Measurements from ENCODE around the gene BORCS6. TPM values are rescaled to one million over a fixed set of nuclear protein-coding genes. Genes with fewer than 3 reads are reported as not detected.
"Not testable (repeated sequence)": the region's sequence is repeated elsewhere in the genome, so short reads cannot be mapped to it uniquely, and the experiment has no call there.

Gene BORCS6
- total RNA-seq, 2 donors from 2014 or later = 5.4 to 7.2 TPM

DNA sequence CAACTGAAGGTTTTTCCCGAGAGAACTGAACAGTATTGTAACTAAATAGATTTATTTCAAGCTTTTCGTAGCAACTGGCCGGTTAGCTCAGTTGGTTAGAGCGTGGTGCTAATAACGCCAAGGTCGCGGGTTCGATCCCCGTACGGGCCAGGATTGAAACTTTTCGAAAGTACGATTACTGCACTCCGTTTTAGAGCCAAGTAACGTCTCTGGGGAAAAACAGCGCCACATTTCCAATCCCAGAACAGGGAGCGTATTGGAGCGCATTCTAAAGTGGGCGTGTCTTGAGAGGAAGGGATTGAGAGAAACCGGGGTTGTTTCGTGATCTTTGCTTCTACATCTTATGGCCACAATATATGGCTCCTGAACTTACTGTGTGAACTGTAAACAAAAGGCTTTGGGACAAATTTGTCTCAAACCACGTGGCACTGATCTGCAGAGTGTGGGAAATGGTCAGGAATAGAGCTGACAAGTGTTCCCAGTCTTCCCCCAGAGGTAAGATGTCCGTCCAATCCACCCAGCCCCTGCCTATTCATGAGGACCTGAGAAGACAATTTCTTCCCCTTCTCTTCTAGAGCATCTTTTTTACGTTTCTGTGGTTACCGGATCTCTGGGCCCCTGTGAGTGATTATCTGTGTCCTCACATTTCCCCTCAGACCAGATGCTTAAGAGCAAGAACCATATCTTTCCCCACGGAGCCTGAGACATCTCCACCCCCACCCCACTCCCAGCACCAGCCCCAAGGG lies 2.3 kb downstream of the BORCS6 start:
- no peaks in the 10 kb centered on the region for H3K9me3 Mint-ChIP-seq
- H3K36me3 Mint-ChIP-seq = peaks cover 0 to 5% of the 10 kb centered on the region in 2 donors
- DNase-seq (ENCODE audit: low spot score in 2 of 2) (peak; percentile 92 to 93), ATAC-seq (peak; percentile 31 to 51)
- no peak overlapping the region for H3K27ac Mint-ChIP-seq

DNA sequence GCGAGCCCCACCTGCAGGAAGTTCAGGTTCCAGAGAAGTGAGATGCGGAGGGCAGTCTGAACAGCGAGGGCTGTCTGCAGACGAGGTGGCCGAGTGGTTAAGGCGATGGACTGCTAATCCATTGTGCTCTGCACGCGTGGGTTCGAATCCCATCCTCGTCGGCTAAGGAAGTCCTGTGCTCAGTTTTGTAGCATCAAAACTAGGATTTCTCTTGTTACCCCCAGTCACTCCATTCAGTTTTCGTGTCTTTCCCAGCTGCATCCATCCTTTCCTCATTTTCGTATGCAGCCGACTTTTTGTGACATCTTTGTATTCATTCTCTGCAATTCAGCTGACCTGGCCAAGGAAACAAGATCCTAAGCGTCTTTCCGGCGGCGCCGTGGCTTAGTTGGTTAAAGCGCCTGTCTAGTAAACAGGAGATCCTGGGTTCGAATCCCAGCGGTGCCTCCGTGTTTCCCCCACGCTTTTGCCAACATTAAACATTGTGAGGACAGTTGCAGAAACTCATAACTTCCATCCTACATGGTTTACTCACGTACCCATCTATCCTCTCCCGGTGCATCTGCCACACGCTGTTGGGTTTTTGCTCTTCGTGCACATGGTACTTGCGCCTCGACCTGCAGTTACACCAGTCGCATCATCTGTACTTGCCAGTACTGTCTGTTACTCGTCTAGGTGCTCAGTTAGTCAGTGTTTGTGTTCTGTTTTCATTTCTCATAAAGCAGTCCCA lies 3.0 kb downstream of the BORCS6 start:
- DNase-seq (ENCODE audit: low spot score in 2 of 2) (peak; percentile 95 to 97), ATAC-seq (peak; percentile 56 to 59)
- peaks cover 0 to 5% of the 10 kb centered on the region in 2 donors for H3K36me3 Mint-ChIP-seq
- H3K27ac Mint-ChIP-seq = no peak overlapping the region
- H3K9me3 Mint-ChIP-seq = no peaks in the 10 kb centered on the region

DNA sequence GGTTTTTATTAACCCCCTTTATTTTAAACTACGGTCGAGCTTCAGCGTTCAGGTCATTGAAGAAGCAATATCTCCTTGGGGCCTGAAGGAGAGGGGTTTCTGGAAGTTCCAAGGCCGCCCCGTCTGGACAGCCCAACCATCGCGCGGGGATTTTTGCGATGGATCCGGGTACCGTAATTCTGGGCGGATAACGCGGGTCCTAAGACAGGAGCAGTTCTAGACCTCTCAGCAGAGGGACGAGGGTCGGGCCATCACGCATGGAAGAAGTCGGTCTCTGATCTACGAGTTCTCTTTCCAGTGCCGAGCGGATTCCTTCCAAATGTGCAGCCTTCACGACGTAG lies 3.6 kb downstream of the BORCS6 start:
- ATAC-seq = no peak
- Mint-ChIP-seq H3K27ac (no peak overlapping the region), H3K36me3 (peaks cover 0 to 5% of the 10 kb centered on the region in 2 donors), H3K9me3 (no peaks in the 10 kb centered on the region)
- DNase-seq (ENCODE audit: low spot score in 2 of 2) = no peak

DNA sequence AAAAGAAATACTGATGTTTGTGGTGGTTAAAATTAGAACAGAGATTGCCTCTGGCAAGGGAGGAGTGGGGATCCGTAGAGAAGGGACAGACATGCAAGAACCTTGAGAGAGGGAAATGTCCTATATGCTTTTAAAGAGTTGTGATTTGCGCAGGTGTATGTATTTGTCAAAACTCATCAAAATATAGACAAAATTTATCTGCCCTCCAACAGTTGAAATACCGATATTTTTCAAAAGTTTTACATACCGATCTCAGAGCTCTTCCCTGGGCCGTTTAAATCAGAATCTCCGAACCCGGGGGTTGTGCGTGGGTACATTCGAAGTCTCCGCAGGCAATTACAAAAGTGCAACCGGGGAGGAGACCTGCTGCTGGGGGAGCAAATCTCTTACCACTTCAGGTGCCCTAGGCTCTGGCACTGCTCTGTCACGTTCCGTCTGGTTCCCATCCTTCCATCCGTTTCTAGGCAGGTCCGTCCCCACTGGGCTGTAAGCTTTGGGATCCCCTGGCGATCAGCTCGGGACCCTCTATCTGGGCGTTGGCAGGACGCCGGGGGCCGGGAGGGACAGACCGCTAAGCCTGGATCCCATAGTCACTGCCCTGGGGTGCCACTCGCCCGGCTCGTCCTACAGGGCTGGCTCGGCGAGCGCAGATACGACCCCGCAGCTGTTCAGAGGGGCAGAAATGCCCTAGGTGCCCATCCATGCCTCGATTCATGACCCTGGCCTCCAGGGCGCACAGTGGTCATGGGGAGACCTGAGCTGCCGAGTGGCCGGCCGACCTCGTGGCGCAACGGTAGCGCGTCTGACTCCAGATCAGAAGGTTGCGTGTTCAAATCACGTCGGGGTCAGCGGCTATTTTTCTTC lies 4.2 kb downstream of the BORCS6 start:
- Mint-ChIP-seq H3K27ac (no peak overlapping the region), H3K36me3 (peaks cover 0 to 5% of the 10 kb centered on the region in 2 donors), H3K9me3 (no peaks in the 10 kb centered on the region)
- ATAC-seq (peak; percentile 13 to 24), DNase-seq (ENCODE audit: low spot score in 2 of 2) (peak; percentile 93 to 98)

DNA sequence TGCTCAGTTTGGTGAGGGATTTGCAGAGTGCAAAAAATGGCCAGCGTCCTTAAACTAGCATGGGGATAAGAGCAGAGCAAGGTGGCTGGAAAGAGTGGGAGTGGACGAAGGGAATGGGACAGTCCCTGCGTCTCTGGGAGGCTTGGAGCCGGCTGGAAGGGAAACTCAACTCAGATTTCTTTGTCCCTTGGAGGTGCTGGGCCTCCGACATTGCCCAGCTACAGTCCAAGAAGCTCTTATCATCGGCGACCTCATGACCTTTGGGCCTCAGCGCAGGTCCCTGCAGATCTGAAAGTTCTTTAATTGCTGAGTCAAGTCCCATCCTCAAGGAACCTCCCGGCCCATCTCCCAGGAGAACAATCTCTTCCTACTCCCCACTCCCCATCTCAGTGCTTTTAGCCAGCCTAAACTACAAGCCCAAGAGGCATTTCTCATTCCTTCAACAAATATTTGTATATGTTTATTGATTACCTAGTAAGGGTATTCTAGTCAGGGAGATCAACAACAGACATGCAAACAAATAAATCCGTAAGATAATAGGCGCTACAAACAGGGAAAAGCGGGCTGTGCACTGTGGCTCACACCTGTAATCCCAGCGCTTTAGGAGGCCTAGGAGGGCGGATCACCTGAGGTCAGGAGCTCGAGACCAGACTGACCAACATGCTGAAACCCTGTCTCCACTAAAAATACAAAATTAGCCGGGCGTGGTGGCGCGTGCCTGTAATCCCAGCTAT lies 12.8 kb downstream of the BORCS6 start:
- no peak for ATAC-seq
- Mint-ChIP-seq H3K27ac (peak overlapping the region; percentile 81 to 100), H3K36me3 (peaks cover 0 to 11% of the 10 kb centered on the region in 2 donors), H3K9me3 (no peaks in the 10 kb centered on the region)
- no peak for DNase-seq (ENCODE audit: low spot score in 2 of 2)

DNA sequence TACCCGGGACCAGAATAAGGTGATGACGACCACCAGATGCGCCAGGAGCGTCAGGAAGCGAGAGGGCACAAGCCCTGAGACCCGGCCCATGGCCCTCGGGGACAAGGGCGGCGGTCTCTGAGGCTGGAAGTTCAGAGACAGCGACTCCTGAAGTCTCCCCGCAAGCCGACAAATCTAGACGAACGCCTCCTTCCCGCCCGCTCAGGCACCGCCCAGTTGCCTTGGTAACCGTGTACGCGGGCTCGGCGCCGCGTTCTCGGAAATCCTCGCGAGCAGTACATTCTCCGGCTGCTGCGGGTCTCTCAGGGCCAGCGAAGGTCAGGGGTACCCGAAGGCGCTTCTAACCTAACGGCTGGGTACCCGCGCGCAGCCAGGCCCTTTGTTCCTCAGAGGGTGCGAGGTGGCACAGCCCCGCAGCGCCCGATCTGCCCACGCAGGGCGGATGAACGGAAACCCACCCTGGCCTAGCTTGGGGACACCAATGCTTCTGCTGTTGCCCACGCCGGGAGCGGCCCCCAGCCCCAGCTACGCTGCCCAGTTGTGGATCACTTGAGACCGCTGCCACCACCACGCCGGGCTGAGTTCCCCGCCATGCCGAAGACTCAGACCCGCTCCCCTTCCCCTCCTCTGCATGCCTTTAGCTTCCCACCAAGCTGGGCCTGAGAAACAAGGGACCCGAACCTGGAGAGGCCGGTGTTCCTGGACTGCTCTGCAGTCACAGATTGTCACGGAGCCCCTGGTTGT lies 13.6 kb downstream of the BORCS6 start, which contains the start of gene TMEM107:
Gene TMEM107 (minus strand): TSS at position 184 of the 744 bp plus-strand sequence. CDS start 94 bp downstream, at position 90.
- Mint-ChIP-seq H3K36me3 (peaks cover 0 to 11% of the 10 kb centered on the region in 2 donors), H3K9me3 (no peaks in the 10 kb centered on the region), H3K27ac (peak within 1 kb of the TSS; percentile 96 to 100)
- DNase-seq (ENCODE audit: low spot score in 2 of 2) = peak; percentile 87 to 88
- peak; percentile 47 to 74 for ATAC-seq

DNA sequence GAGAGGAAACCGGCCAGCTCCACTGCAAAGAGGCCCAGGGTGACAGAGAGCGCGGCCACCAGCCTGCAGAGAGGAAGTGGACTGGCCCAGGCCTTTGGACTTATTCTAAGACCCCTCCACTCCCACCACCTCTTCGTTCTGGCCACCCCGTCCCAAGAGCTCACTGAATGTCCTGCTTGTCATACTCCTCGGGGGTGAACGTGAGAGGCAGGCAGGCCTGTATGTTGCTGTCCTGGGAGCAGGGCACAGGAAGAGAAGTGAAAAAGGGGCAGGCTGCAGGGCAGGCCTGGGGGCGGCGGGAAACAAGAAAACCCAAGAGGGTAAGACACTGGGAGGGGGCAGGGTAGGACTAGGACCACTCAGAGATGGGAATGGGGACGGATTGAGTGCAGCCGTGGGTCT lies 14.2 kb downstream of the BORCS6 start:
- no peaks in the 10 kb centered on the region for H3K9me3 Mint-ChIP-seq
- H3K27ac Mint-ChIP-seq = peak overlapping the region; percentile 96 to 100
- peaks cover 0 to 11% of the 10 kb centered on the region in 2 donors for H3K36me3 Mint-ChIP-seq
- peak in 1 of 2 donors; percentile 6 for ATAC-seq
- no peak for DNase-seq (ENCODE audit: low spot score in 2 of 2)

DNA sequence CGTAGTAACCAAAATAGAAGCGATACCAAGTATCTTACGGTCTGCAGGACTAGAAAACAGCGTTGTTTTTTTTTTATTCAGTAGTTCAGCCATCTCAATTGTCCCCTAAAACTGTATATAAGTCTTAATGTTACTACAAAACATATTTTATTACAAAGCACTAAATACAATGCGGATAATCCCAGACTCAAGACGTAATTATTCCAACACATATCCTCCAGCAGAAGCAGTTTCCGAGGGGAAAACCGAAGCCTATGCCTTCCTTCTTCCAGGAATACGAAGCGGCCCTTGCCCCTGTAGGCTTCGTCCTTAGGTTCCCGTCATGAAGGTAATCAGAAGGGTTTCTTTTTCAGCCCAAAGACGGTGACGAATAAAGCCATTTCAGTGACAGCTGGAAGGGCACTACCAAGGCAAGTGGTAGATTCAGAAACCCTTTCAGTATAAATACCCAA lies 16.1 kb downstream of the BORCS6 start:
- peak overlapping the region; percentile 100 for H3K27ac Mint-ChIP-seq
- peaks cover 0 to 11% of the 10 kb centered on the region in 2 donors for H3K36me3 Mint-ChIP-seq
- H3K9me3 Mint-ChIP-seq = no peaks in the 10 kb centered on the region

DNA sequence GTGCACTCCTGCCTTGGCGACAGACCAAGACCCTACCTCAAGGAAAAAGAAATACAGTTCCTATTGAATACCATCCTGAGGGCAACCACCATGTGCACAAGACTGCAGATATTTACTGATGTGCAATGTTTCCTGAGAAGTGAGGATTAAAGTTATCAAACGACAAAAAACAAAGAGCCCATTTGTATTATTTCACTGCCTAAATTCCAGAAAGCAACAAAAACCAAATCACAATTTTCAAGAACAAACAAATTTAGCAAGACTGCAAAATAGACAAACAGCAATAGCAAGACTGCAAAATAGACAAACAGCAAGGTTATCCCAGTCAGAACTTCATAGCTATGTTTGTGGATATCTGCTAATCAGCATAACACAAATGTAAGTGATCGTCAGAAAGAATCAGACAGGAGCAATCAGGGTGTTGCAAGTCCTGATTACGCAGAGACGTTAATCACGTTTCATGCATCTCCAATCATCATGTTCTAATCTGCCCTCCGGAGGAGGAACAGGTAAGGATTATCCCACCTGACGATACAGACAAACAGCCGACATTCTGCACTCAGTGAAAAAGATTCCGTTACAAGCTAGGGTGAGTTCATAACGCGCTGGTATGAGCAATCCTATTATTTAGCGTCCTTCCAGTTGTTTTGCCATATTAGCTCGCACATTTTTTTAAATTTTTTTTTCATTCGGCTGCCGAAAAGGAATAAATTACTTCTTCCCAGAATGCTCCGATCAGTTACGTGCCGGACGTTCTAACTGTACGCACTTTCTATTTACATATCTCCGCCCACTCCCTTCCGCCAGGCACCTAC lies 16.7 kb downstream of the BORCS6 start:
- no peaks in the 10 kb centered on the region for H3K9me3 Mint-ChIP-seq
- H3K36me3 Mint-ChIP-seq = peaks cover 0 to 11% of the 10 kb centered on the region in 2 donors
- ATAC-seq = peak; percentile 75 to 79
- peak; percentile 72 to 76 for DNase-seq (ENCODE audit: low spot score in 2 of 2)
- peak overlapping the region; percentile 100 for H3K27ac Mint-ChIP-seq

More for the DNA sequence above, 16.1 kb downstream of the BORCS6 start:
- DNase-seq (ENCODE audit: low spot score in 2 of 2) (no peak), ATAC-seq (no peak)

DNA sequence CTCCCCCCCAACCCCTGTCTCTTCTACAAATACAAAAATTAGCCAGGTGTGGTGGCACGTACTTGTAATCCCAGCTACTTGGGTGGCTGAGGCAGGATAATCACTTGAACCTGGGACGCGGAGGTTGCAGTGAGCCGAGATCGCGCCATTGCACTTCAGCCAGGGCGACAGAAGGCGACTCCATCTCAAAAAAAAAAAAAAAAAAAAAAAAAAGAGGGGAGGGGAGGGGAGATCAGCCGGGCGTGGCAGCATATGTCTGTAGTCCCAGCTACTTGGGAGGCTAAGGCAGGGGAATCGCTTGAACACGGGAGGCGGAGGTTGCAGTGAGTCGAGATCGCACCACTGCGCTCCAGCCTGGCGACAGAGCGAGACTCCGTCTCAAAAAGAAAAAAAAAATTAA lies 19.8 kb downstream of the BORCS6 start:
- H3K27ac Mint-ChIP-seq; DNase-seq (ENCODE audit: low spot score in 2 of 2); ATAC-seq; H3K36me3 Mint-ChIP-seq; H3K9me3 Mint-ChIP-seq: not testable (repeated sequence)

DNA sequence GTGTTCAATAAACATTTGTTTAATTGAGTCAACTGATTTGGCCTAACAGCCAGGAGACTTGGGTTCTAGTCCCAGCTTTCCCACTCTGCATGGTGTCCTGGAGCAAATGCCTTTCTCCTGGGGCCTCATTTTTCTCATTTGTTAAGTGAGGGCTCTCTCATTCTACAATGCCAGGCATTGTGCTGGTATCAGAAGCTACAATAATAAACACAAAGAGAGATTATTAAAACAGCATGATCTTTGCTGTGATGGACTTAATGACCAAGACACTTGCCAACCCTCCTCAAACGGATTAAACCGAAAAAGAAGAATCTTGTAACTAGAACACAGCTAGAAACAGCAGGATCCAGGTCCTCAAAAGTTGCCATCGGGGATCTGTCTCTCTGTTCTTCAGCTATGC lies 22.5 kb downstream of the BORCS6 start:
- DNase-seq (ENCODE audit: low spot score in 2 of 2) (no peak), ATAC-seq (no peak)
- Mint-ChIP-seq H3K27ac (no peak overlapping the region), H3K36me3 (no peaks in the 10 kb centered on the region), H3K9me3 (no peaks in the 10 kb centered on the region)

DNA sequence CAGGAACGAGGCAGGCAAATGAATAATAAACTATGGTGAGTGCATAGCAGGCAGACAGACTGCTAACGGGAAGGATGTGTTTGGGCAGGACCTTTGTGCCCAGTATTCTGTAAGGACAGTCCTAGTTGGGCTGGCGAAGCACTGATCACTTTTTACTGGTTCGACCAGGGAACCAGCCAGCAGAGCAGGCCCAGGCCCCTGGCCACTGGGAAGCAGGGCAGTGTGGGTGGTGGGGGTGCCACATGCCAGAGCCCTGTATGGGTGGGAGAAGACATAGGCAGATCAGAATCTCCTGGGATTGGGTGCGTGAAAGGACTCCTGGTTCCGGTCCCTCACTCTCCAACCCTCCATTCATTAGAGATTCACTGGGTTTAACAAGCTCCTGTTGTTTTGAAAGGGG lies 23.2 kb downstream of the BORCS6 start:
- no peaks in the 10 kb centered on the region for H3K9me3 Mint-ChIP-seq
- no peak overlapping the region for H3K27ac Mint-ChIP-seq
- no peak for ATAC-seq
- no peak for DNase-seq (ENCODE audit: low spot score in 2 of 2)
- peaks cover under 1 to 4% of the 10 kb centered on the region in 2 donors for H3K36me3 Mint-ChIP-seq

DNA sequence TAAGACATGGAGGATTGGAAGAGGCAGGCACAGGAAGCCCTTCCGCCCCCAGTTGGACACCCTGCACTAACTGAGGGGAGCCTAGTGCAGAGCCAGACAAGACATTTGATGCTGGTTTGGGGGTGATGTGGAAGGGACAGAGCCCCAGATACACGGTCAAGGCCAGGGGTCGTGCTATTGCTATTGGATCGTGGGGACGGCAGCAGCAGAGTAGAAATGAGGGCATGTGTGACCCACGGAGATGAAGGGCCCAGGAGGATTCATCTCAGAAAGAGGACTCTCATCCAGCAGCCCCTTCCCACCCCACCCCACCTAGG lies 25.2 kb downstream of the BORCS6 start:
- ATAC-seq (no peak), DNase-seq (ENCODE audit: low spot score in 2 of 2) (no peak)
- Mint-ChIP-seq H3K36me3 (peaks cover 12 to 13% of the 10 kb centered on the region in 2 donors), H3K9me3 (no peaks in the 10 kb centered on the region), H3K27ac (peak overlapping the region in 1 of 2 donors; percentile 73)

DNA sequence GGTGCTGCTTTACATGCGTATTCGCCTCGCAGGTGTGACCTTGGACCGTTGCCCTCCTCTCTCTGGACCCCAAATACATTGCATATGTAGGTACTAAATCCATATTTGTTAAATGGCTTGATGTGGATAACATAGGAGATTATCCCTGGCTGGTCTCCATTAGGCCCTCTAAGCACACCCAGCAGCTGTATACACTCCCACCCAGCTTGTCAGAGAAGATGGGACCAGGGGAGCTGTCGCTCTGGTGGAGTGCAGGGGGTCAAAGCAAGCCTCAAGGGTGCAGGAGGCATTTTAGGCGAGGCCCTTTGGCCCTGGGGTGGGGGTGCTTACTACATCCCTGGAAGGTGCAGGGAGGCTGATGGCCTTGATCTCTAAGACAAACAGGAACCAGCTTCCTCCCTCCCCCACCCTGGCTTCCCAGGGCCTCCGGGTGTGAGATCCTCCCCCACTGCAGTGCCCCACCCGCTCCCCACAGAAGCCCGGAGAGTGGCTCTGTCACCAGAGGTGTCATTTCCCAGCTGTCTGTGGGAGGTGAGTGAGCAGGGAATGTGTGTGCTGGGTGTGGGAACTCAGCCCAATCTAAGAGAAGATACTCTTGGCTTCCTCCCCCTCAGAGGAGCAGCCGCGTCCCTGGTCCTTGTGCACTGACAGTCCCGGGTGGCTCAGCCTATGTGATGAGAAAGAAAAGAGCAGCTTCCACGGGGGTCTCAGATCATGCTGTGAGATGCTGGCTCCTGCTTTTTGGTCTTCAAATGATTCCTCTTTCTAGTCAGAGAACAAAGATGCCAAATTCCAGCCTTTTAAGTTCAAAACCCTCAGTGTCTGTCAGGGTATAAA lies 25.8 kb downstream of the BORCS6 start:
- DNase-seq (ENCODE audit: low spot score in 2 of 2) (peak; percentile 68 to 76), ATAC-seq (peak; percentile 70 to 74)
- Mint-ChIP-seq H3K9me3 (no peaks in the 10 kb centered on the region), H3K36me3 (peaks cover 12 to 13% of the 10 kb centered on the region in 2 donors), H3K27ac (peak overlapping the region in 1 of 2 donors; percentile 98)
